Measurements from ENCODE around the gene TRAPPC4. TPM values are rescaled to one million over a fixed set of nuclear protein-coding genes. Genes with fewer than 3 reads are reported as not detected.
"Not testable (repeated sequence)": the region's sequence is repeated elsewhere in the genome, so short reads cannot be mapped to it uniquely, and the experiment has no call there.

TRAPPC4 gene
- total RNA-seq, 1 donor from 2014 or later = 72.6 TPM

DNA sequence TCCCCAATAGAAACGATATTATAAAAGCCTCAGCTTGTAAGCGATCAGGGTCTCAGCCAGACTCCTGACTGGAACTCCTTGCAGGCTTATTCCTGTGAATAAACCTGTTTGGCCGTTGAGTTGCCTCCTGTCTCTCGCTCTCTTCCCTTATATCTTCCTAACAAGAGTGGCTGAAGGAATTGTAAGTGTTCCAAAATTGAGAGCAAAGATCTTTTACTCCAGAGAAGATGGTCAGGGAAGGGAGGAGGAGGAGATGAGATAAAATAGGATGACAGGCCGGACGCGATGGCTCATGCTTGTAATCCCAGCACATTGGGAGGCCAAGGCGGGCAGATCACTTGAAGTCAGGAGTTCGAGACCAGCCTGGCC, 13.3 kb downstream of the TRAPPC4 start:
- DNase-seq (ENCODE audit: low read depth) = no peak
- Histone ChIP-seq H3K27me3 (ENCODE audit: control insufficient read depth, insufficient read depth, low read length) (no peaks in the 10 kb centered on the region), H3K36me3 (ENCODE audit: control insufficient read depth, insufficient read depth, low read length) (peaks cover 2% of the 10 kb centered on the region), H3K4me3 (ENCODE audit: low read depth, low read length) (no peak overlapping the region)
- TF ChIP-seq, protein P1, sequence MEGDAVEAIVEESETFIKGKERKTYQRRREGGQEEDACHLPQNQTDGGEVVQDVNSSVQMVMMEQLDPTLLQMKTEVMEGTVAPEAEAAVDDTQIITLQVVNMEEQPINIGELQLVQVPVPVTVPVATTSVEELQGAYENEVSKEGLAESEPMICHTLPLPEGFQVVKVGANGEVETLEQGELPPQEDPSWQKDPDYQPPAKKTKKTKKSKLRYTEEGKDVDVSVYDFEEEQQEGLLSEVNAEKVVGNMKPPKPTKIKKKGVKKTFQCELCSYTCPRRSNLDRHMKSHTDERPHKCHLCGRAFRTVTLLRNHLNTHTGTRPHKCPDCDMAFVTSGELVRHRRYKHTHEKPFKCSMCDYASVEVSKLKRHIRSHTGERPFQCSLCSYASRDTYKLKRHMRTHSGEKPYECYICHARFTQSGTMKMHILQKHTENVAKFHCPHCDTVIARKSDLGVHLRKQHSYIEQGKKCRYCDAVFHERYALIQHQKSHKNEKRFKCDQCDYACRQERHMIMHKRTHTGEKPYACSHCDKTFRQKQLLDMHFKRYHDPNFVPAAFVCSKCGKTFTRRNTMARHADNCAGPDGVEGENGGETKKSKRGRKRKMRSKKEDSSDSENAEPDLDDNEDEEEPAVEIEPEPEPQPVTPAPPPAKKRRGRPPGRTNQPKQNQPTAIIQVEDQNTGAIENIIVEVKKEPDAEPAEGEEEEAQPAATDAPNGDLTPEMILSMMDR (IDR thresholded peaks at IDR 0.05; ENCODE audit: insufficient read depth, low read length, poor library complexity, severe bottlenecking) = no peak

DNA sequence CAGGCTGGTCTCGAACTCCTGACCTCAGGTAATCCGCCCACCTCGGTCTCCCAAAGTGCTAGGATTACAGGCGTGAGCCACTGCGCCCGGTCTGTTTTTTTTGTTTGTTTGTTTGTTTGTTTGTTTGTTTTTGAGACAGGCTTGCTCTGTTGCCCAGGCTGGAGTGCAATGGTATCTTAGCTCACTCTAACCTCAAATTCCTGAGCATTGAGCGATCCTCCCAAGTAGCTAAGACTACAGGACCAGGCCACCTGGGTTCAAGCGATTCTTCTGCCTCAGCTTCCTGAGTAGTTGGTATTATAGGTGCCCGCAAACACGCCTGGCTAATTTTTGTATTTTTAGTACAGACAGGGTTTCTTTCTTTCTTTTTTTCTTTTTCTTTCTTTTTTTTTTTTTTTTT, 14.9 kb downstream of the TRAPPC4 start:
- H3K36me3 ChIP-seq (ENCODE audit: control insufficient read depth, insufficient read depth, low read length); H3K27me3 ChIP-seq (ENCODE audit: control insufficient read depth, insufficient read depth, low read length); DNase-seq (ENCODE audit: low read depth); H3K4me3 ChIP-seq (ENCODE audit: low read depth, low read length): not testable (repeated sequence)

DNA sequence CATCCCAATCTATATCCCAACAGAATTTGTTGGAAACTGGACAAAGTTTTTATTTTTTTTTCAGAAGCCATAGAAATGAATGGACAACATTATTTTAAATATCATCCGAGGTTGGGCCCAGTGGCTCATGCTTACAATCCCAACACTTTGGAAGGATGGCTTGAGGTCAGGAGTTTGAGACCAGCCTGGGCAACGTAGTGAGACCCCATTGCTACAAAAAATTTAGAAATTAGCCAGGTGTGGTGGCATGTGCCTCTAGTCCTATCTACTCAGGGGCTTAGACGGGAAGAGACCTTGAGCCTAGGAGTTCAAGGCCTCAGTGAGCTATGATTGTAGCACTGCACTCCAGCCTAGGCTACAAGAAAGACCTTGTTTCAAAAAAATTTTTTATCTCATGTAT, 16.2 kb downstream of the TRAPPC4 start:
- TF ChIP-seq, protein P1 (IDR thresholded peaks at IDR 0.05; ENCODE audit: insufficient read depth, low read length, poor library complexity, severe bottlenecking) = no peak

DNA sequence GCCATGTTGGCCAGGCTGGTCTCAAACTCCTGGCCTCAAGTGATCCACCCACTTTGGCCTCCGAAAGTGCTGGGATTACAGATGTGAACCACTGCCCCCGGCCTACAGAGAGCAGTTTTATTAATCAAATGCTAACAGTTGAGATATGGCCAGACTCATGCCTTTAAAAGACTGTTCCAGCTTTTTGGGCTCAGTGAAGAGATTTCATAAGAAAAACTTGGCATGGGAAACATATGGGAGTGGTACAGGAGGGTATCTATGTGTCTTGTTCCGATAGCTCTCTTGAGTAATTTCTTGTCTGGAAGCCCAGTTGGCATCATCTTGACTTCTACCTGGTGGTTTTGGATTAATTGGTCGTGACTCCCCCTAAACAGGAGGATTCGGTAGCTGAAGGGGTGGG, 20.3 kb downstream of the TRAPPC4 start:
- DNase-seq (ENCODE audit: low read depth) = no peak
- Histone ChIP-seq H3K4me3 (ENCODE audit: low read depth, low read length) (no peak overlapping the region), H3K27me3 (ENCODE audit: control insufficient read depth, insufficient read depth, low read length) (no peaks in the 10 kb centered on the region), H3K36me3 (ENCODE audit: control insufficient read depth, insufficient read depth, low read length) (no peaks in the 10 kb centered on the region)
- TF ChIP-seq, protein P1 (IDR thresholded peaks at IDR 0.05; ENCODE audit: insufficient read depth, low read length, poor library complexity, severe bottlenecking) = no peak

More for the DNA sequence above, 16.2 kb downstream of the TRAPPC4 start:
- Histone ChIP-seq H3K27me3 (ENCODE audit: control insufficient read depth, insufficient read depth, low read length) (no peaks in the 10 kb centered on the region), H3K36me3 (ENCODE audit: control insufficient read depth, insufficient read depth, low read length) (no peaks in the 10 kb centered on the region), H3K4me3 (ENCODE audit: low read depth, low read length) (no peak overlapping the region)
- no peak for DNase-seq (ENCODE audit: low read depth)

DNA sequence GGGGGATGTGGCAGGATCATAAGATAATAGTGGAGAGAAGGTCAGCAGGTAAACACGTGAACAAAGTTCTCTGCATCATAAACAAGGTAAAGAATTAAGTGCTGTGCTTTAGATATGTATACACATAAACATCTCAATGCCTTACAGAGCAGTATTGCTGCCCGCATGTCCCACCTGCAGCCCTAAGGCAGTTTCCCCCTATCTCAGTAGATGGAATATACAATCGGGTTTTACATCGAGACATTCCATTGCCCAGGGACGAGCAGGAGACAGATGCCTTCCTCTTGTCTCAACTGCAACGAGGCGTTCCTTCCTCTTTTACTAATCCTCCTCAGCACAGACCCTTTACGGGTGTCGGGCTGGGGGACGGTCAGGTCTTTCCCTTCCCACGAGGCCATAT, 20.9 kb downstream of the TRAPPC4 start:
- H3K4me3 ChIP-seq (ENCODE audit: low read depth, low read length); H3K27me3 ChIP-seq (ENCODE audit: control insufficient read depth, insufficient read depth, low read length); H3K36me3 ChIP-seq (ENCODE audit: control insufficient read depth, insufficient read depth, low read length); DNase-seq (ENCODE audit: low read depth): not testable (repeated sequence)

DNA sequence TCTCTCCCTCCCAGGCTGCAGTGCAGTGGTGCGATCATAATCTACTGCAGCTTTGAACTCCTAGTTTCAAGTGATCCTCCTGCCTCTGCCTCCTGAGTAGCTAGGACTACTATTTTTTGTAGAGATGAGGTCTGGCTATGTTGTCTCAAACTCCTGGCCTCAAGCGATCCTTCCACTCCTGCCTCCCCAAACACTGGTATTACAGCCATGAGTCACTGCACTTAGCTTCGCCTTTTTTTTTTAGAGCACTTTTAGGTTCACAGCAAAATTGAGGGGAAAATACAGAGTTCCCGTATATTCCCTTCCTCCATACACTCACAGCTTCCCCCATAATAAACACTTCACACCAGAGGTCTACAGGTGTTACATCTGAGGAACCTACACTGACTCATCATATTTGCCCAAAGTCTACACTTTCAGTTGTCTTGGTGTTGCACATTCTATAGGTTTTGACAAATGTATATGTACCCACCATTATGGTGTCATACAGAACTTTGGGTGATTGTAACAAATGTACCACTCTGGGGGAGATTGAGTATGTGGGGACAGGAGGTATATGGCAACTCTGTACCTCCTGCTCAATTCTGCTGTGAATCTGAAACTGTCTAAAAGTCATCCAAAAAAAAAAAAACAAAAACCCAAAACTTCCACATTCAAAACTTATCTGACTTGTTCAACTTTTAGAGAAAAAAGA, 23.4 kb downstream of the TRAPPC4 start:
- TF ChIP-seq, protein P1 (IDR thresholded peaks at IDR 0.05; ENCODE audit: insufficient read depth, low read length, poor library complexity, severe bottlenecking) = no peak
- no peak for DNase-seq (ENCODE audit: low read depth)
- no peak overlapping the region for H3K4me3 ChIP-seq (ENCODE audit: low read depth, low read length)
- H3K36me3 ChIP-seq (ENCODE audit: control insufficient read depth, insufficient read depth, low read length) = peaks cover 6% of the 10 kb centered on the region
- H3K27me3 ChIP-seq (ENCODE audit: control insufficient read depth, insufficient read depth, low read length) = no peaks in the 10 kb centered on the region

DNA sequence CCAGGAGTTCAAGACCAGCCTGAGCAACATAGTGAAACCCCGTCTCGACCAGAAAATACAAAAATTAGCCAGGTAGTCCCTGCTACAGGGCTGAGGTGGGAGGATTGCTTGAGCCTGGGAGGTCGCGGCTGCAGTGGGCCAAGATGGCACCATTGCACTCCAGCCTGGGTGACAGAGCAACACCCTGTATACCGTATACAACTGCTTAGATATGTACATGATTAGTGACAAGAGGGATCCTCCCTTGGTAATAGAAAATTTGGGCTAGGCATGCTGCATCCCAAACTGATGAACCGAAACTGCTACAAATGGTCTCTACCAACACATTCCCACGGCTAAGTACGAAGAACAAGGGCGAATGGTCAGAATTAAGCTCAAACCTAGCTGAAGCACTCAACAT, 24.4 kb downstream of the TRAPPC4 start:
- Histone ChIP-seq H3K4me3 (ENCODE audit: low read depth, low read length) (no peak overlapping the region), H3K36me3 (ENCODE audit: control insufficient read depth, insufficient read depth, low read length) (peaks cover 6% of the 10 kb centered on the region), H3K27me3 (ENCODE audit: control insufficient read depth, insufficient read depth, low read length) (no peaks in the 10 kb centered on the region)
- TF ChIP-seq, protein P1 (IDR thresholded peaks at IDR 0.05; ENCODE audit: insufficient read depth, low read length, poor library complexity, severe bottlenecking) = no peak
- no peak for DNase-seq (ENCODE audit: low read depth)

All from kidney epithelial cell (primary cell).